ENCODE results near the gene RPGRIP1L. TPM values are rescaled to one million over a fixed set of nuclear protein-coding genes. Genes with fewer than 3 reads are reported as not detected.

Gene RPGRIP1L
- total and polyA plus RNA-seq, 2 donors (not counting 1 experiment from before 2014, with no cell fraction given) = 1.0 to 7.1 TPM

DNA sequence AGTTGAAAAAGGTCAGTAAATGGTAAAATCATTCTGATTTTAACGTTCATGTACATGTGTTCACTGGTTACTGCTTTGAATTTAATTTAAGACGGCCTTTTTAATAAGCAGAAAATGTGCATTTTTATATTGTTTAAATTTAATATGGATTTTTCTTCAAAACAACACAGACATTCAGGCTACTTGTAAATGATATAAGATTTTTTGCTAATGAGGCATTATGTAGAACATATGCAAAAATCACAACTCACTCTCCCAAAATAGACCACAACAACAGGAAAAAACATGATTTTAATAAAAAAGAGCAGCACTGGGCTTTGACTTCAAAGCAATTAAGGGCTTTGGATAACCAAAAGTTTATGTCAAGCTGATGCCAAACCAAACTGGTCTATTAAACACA, 22.3 kb downstream of the RPGRIP1L start:
- CTCF ChIA-PET = no interaction called here
- peaks cover 0 to 2% (median 0%) of the 10 kb centered on the region in 3 donors for H3K9me3 ChIP-seq (ENCODE audit: control extremely low read depth in 1 of 3, control insufficient read depth in 2 of 3, insufficient read depth in 1 of 3, low read length in 2 of 3)
- H3K4me2 ChIP-seq (replicated peaks; ENCODE audit: low read depth, low read length, poor library complexity, severe bottlenecking) = no peak overlapping the region
- H3K79me2 ChIP-seq (ENCODE audit: control insufficient read depth, insufficient read depth, low read length) = no peaks in the 10 kb centered on the region
- H3K36me3 ChIP-seq (replicated peaks in 1 of 2; ENCODE audit: control extremely low read depth in 1 of 2, control insufficient read depth in 1 of 2, extremely low read depth in 1 of 2, insufficient read depth in 2 of 2, low read length in 1 of 2) = peaks cover 3 to 5% of the 10 kb centered on the region in 2 experiments
- H2AFZ ChIP-seq (ENCODE audit: insufficient read depth, low read depth, low read length, poor library complexity, severe bottlenecking) = no peak overlapping the region
- Mint-ChIP-seq H3K27ac (no peak overlapping the region), H3K9me3 (ENCODE audit: insufficient read depth) (peaks cover 1% of the 10 kb centered on the region), H3K27me3 (no peaks in the 10 kb centered on the region), H3K4me3 (no peak overlapping the region), H3K4me1 (no peaks in the 10 kb centered on the region)
- DNase-seq (no peak), ATAC-seq (ENCODE audit: low read depth) (no peak)
- no peak overlapping the region for H3K27ac ChIP-seq (ENCODE audit: low read length in 2 of 2)
- no peak overlapping the region for H3K9ac ChIP-seq (ENCODE audit: low read length)
- no CpG with 5 or more reads among the region's 2 CpGs for WGBS (ENCODE audit: insufficient coverage)
- TF ChIP-seq, protein P1, sequence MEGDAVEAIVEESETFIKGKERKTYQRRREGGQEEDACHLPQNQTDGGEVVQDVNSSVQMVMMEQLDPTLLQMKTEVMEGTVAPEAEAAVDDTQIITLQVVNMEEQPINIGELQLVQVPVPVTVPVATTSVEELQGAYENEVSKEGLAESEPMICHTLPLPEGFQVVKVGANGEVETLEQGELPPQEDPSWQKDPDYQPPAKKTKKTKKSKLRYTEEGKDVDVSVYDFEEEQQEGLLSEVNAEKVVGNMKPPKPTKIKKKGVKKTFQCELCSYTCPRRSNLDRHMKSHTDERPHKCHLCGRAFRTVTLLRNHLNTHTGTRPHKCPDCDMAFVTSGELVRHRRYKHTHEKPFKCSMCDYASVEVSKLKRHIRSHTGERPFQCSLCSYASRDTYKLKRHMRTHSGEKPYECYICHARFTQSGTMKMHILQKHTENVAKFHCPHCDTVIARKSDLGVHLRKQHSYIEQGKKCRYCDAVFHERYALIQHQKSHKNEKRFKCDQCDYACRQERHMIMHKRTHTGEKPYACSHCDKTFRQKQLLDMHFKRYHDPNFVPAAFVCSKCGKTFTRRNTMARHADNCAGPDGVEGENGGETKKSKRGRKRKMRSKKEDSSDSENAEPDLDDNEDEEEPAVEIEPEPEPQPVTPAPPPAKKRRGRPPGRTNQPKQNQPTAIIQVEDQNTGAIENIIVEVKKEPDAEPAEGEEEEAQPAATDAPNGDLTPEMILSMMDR (IDR thresholded peaks at IDR 0.05) = no peak
- no peak for TF ChIP-seq EZH2 (IDR thresholded peaks at IDR 0.05; ENCODE audit: borderline replicate concordance, insufficient read depth, low read depth, low read length, poor library complexity, severe bottlenecking)
- intact Hi-C loops (cut with micrococcal nuclease) = no loop called here
- POLR2A ChIA-PET = interaction anchor here (0.5 kb wide), 1 partner anchor 15 kb away, joined by 3 read pairs; no protein-coding TSS in a partner anchor
- no peaks in the 10 kb centered on the region for H3K27me3 ChIP-seq (replicated peaks in 1 of 4; ENCODE audit: control extremely low read depth in 1 of 4, control insufficient read depth in 3 of 4, insufficient read depth in 4 of 4, low read length in 3 of 4)
- no peaks in the 10 kb centered on the region for H4K20me1 ChIP-seq (ENCODE audit: control insufficient read depth, insufficient read depth, low read length, poor library complexity, severe bottlenecking)
- H3K4me1 ChIP-seq (ENCODE audit: control insufficient read depth in 2 of 2, insufficient read depth in 2 of 2, low read length in 2 of 2) = no peaks in the 10 kb centered on the region
- no peak overlapping the region for H3K4me3 ChIP-seq (ENCODE audit: control extremely low read depth in 1 of 5, extremely low read depth in 1 of 5, insufficient read depth in 1 of 5, low read depth in 2 of 5, low read length in 4 of 5)

DNA sequence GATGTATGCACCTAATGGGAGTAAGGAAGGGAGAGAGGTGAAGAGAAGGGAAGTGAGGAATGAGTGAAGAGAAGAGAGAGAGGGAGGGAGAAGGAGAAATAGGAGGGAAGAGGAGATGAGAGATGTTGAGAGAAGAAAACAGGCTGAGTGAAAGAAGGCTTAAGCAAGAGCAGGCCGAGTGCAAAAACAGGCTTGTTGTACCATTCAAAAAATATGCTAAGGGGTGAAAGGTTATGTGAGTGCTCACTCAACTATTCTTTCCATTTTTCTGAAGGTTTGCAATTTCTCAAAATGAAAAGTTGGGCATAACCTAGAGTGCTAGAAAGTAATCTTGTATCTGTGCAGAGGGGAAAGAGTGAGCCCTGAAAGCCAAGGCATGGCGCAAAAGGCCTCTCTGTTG, 22.9 kb downstream of the RPGRIP1L start:
- ATAC-seq (ENCODE audit: low read depth) (no peak), DNase-seq (no peak)
- Histone ChIP-seq H3K4me2 (replicated peaks; ENCODE audit: low read depth, low read length, poor library complexity, severe bottlenecking) (no peak overlapping the region), H3K4me3 (ENCODE audit: control extremely low read depth in 1 of 5, extremely low read depth in 1 of 5, insufficient read depth in 1 of 5, low read depth in 2 of 5, low read length in 4 of 5) (no peak overlapping the region), H3K4me1 (ENCODE audit: control insufficient read depth in 2 of 2, insufficient read depth in 2 of 2, low read length in 2 of 2) (no peaks in the 10 kb centered on the region), H3K79me2 (ENCODE audit: control insufficient read depth, insufficient read depth, low read length) (no peaks in the 10 kb centered on the region), H2AFZ (ENCODE audit: insufficient read depth, low read depth, low read length, poor library complexity, severe bottlenecking) (no peak overlapping the region), H3K27ac (ENCODE audit: low read length in 2 of 2) (no peak overlapping the region), H3K9ac (ENCODE audit: low read length) (no peak overlapping the region), H4K20me1 (ENCODE audit: control insufficient read depth, insufficient read depth, low read length, poor library complexity, severe bottlenecking) (no peaks in the 10 kb centered on the region), H3K36me3 (replicated peaks in 1 of 2; ENCODE audit: control extremely low read depth in 1 of 2, control insufficient read depth in 1 of 2, extremely low read depth in 1 of 2, insufficient read depth in 2 of 2, low read length in 1 of 2) (peaks cover 3% of the 10 kb centered on the region in 2 experiments), H3K9me3 (ENCODE audit: control extremely low read depth in 1 of 3, control insufficient read depth in 2 of 3, insufficient read depth in 1 of 3, low read length in 2 of 3) (peaks cover 0 to under 1% (median 0%) of the 10 kb centered on the region in 3 donors), H3K27me3 (replicated peaks in 1 of 4; ENCODE audit: control extremely low read depth in 1 of 4, control insufficient read depth in 3 of 4, insufficient read depth in 4 of 4, low read length in 3 of 4) (no peaks in the 10 kb centered on the region)
- peaks cover 1% of the 10 kb centered on the region for H3K9me3 Mint-ChIP-seq (ENCODE audit: insufficient read depth)
- TF ChIP-seq, protein P1 (IDR thresholded peaks at IDR 0.05) = no peak
- no peak for TF ChIP-seq EZH2 (IDR thresholded peaks at IDR 0.05; ENCODE audit: borderline replicate concordance, insufficient read depth, low read depth, low read length, poor library complexity, severe bottlenecking)
- no peaks in the 10 kb centered on the region for H3K4me1 Mint-ChIP-seq
- H3K27me3 Mint-ChIP-seq = no peaks in the 10 kb centered on the region
- H3K27ac Mint-ChIP-seq = no peak overlapping the region
- CTCF ChIA-PET = no interaction called here
- intact Hi-C loops (cut with micrococcal nuclease) = no loop called here
- 100% methylated on average over 1 of the region's 2 CpGs for WGBS (ENCODE audit: insufficient coverage)
- H3K4me3 Mint-ChIP-seq = no peak overlapping the region
- POLR2A ChIA-PET = no interaction called here
